ENCODE measurements around the gene MED8. TPM values are rescaled to one million over a fixed set of nuclear protein-coding genes. Genes with fewer than 3 reads are reported as not detected.

MED8 gene
- total RNA-seq, 1 experiment from 2014 or later, result 36.0 TPM

GRCh38 chr1:43398227-43398626 is 8.6 kb upstream of the MED8 start:
- TF ChIP-seq SIN3A (IDR thresholded peaks at IDR 0.05; ENCODE audit: low read depth), result no peak
- TF ChIP-seq POLR2AphosphoS5 (IDR thresholded peaks at IDR 0.05; ENCODE audit: low read depth, low read length), result no peak
- no peak for TF ChIP-seq TCF7L2 (IDR thresholded peaks at IDR 0.05; ENCODE audit: borderline replicate concordance, extremely low read depth, insufficient read depth, insufficient read length)
- TF ChIP-seq, protein P1, sequence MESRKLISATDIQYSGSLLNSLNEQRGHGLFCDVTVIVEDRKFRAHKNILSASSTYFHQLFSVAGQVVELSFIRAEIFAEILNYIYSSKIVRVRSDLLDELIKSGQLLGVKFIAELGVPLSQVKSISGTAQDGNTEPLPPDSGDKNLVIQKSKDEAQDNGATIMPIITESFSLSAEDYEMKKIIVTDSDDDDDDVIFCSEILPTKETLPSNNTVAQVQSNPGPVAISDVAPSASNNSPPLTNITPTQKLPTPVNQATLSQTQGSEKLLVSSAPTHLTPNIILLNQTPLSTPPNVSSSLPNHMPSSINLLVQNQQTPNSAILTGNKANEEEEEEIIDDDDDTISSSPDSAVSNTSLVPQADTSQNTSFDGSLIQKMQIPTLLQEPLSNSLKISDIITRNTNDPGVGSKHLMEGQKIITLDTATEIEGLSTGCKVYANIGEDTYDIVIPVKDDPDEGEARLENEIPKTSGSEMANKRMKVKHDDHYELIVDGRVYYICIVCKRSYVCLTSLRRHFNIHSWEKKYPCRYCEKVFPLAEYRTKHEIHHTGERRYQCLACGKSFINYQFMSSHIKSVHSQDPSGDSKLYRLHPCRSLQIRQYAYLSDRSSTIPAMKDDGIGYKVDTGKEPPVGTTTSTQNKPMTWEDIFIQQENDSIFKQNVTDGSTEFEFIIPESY (IDR thresholded peaks at IDR 0.05; ENCODE audit: extremely low read depth, insufficient replicate concordance, low read length), result no peak
- TF ChIP-seq, protein P2, sequence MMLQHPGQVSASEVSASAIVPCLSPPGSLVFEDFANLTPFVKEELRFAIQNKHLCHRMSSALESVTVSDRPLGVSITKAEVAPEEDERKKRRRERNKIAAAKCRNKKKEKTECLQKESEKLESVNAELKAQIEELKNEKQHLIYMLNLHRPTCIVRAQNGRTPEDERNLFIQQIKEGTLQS (IDR thresholded peaks at IDR 0.05), result no peak
- TF ChIP-seq, protein P3, sequence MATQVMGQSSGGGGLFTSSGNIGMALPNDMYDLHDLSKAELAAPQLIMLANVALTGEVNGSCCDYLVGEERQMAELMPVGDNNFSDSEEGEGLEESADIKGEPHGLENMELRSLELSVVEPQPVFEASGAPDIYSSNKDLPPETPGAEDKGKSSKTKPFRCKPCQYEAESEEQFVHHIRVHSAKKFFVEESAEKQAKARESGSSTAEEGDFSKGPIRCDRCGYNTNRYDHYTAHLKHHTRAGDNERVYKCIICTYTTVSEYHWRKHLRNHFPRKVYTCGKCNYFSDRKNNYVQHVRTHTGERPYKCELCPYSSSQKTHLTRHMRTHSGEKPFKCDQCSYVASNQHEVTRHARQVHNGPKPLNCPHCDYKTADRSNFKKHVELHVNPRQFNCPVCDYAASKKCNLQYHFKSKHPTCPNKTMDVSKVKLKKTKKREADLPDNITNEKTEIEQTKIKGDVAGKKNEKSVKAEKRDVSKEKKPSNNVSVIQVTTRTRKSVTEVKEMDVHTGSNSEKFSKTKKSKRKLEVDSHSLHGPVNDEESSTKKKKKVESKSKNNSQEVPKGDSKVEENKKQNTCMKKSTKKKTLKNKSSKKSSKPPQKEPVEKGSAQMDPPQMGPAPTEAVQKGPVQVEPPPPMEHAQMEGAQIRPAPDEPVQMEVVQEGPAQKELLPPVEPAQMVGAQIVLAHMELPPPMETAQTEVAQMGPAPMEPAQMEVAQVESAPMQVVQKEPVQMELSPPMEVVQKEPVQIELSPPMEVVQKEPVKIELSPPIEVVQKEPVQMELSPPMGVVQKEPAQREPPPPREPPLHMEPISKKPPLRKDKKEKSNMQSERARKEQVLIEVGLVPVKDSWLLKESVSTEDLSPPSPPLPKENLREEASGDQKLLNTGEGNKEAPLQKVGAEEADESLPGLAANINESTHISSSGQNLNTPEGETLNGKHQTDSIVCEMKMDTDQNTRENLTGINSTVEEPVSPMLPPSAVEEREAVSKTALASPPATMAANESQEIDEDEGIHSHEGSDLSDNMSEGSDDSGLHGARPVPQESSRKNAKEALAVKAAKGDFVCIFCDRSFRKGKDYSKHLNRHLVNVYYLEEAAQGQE (IDR thresholded peaks at IDR 0.05; ENCODE audit: low read depth), result no peak
- TF ChIP-seq ELF1 (IDR thresholded peaks at IDR 0.05; ENCODE audit: borderline replicate concordance, low read depth), result no peak
- TF ChIP-seq, protein P4, sequence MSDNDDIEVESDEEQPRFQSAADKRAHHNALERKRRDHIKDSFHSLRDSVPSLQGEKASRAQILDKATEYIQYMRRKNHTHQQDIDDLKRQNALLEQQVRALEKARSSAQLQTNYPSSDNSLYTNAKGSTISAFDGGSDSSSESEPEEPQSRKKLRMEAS (IDR thresholded peaks at IDR 0.05), result no peak
- TF ChIP-seq ZFX (IDR thresholded peaks at IDR 0.05), result no peak
- no peak for TF ChIP-seq EZH2 (IDR thresholded peaks at IDR 0.05)
- TF ChIP-seq CEBPB (IDR thresholded peaks at IDR 0.05; ENCODE audit: low read depth), result no peak
- no peak for TF ChIP-seq SP1 (IDR thresholded peaks at IDR 0.05; ENCODE audit: low read depth)
- Histone ChIP-seq H3K27ac (ENCODE audit: low read depth, low read length) (no peak overlapping the region), H3K4me1 (ENCODE audit: control insufficient read depth in 1 of 2, insufficient read depth in 2 of 2, low read length in 2 of 2) (no peaks in the 10 kb centered on the region), H3K9ac (ENCODE audit: low read length) (no peak overlapping the region), H3K9me2 (ENCODE audit: insufficient read depth) (no peaks in the 10 kb centered on the region), H3K4me2 (ENCODE audit: low read length) (no peak overlapping the region), H4K20me1 (ENCODE audit: insufficient read depth) (no peaks in the 10 kb centered on the region), H3K9me3 (ENCODE audit: control insufficient read depth in 1 of 2, insufficient read depth in 1 of 2, low read depth in 1 of 2, low read length in 2 of 2) (no peaks in the 10 kb centered on the region), H3K27me3 (ENCODE audit: insufficient read depth, low read length) (no peaks in the 10 kb centered on the region), H3K4me3 (replicated peaks in 1 of 2; ENCODE audit: low read depth in 1 of 2, low read length in 2 of 2) (no peak overlapping the region), H3K36me3 (ENCODE audit: control insufficient read depth in 1 of 2, insufficient read depth in 2 of 2, low read length in 2 of 2) (no peaks in the 10 kb centered on the region), H2AFZ (ENCODE audit: low read depth, low read length, poor library complexity, severe bottlenecking) (no peak overlapping the region), H3K79me2 (ENCODE audit: insufficient read depth, low read length) (no peaks in the 10 kb centered on the region)
- BruUV-seq (replicated peaks), result no TSS peak
- ChIA-PET POLR2A (no interaction called here), RAD21 (ENCODE audit: low non-redundant PET in 1 of 2, low total read pairs in 2 of 2, uncharacterized antibody in 2 of 2, unreplicated experiment in 2 of 2) (interaction anchor here in 1 of 2 experiments (0.6 kb wide), 1 partner anchor 16 kb away, joined by 3 read pairs; no protein-coding TSS in a partner anchor), CTCF (no interaction called here)
- intact Hi-C loops (cut with micrococcal nuclease), result no loop called here
- ATAC-seq (no peak), DNase-seq (ENCODE audit: low read depth, low spot score) (no peak)

All from HCT116 (cell line).